BJ (cell line): ENCODE measurements around the gene NKAIN2. TPM values are rescaled to one million over a fixed set of nuclear protein-coding genes. Genes with fewer than 3 reads are reported as not detected.

Experiments used
- CTCF ChIA-PET: fragments of 350-600 bp; formaldehyde crosslinking; extraction: SDS; loops from one replicate; lab custom pipeline; 2021; ENCODE audit warnings: antibody characterized with exemption, inconsistent platforms; lab: Yijun Ruan, JAX
- POLR2A ChIA-PET: fragments of 300-600 bp; sonication (Branson Sonifier 250); formaldehyde crosslinking; extraction: SDS; loops from one replicate; lab custom pipeline; 2021; ENCODE audit warnings: antibody characterized with exemption; lab: Charles Lee
- DNase-seq: peaks from one replicate; pipeline ENCODE4 v3.0.0-alpha.2; 2011; ENCODE audit warnings: low read depth
- H3K27me3 ChIP-seq: 2 replicates; pipeline ENCODE4 v1.6.0; 2011; ENCODE audit warnings: low read length; ENCODE audit not compliant: control insufficient read depth, insufficient read depth
- H3K36me3 ChIP-seq: 2 replicates; pipeline ENCODE4 v1.5.1; 2011; ENCODE audit warnings: low read length; ENCODE audit not compliant: control insufficient read depth, insufficient read depth
- H3K4me3 ChIP-seq: 2 replicates; pipeline ENCODE4 v1.5.1; 2011; ENCODE audit warnings: low read depth, mild to moderate bottlenecking, control low read depth, low read length
- CTCF ChIP-seq: IDR thresholded peaks from 2 replicates; pipeline ENCODE4 v1.5.1; 2011; ENCODE audit warnings: low read depth, mild to moderate bottlenecking, control low read depth, inconsistent platforms, low read length, moderate library complexity; ENCODE audit not compliant: insufficient read depth
- polyA plus RNA-seq: library from polyadenylated mRNA; depleted of rRNA; stranded (reverse); fragments of >200 nt; gene quantifications from 2 replicates; pipeline ENCODE4 v1.2.3, GENCODE V29; 2011

Gene NKAIN2
- polyA plus RNA-seq, 1 experiment: not detected

GRCh38 chr6:124573953-124574352, 770.3 kb downstream of the NKAIN2 start:
- ChIA-PET POLR2A (no interaction called here), CTCF (no interaction called here)
- H3K27me3 ChIP-seq: no peaks in the 10 kb centered on the region
- TF ChIP-seq CTCF: no peak
- H3K4me3 ChIP-seq: no peak overlapping the region
- no peak for DNase-seq
- no peaks in the 10 kb centered on the region for H3K36me3 ChIP-seq

- Histone ChIP-seq H3K36me3 (no peaks in the 10 kb centered on the region), H3K4me3 (no peak overlapping the region), H3K27me3 (no peaks in the 10 kb centered on the region)
- ChIA-PET POLR2A (no interaction called here), CTCF (no interaction called here)
- no peak for DNase-seq
- TF ChIP-seq CTCF: no peak
Observed at GRCh38 chr6:124577734-124578281, 774.1 kb downstream of the NKAIN2 start.

GRCh38 chr6:124590001-124590400, 786.3 kb downstream of the NKAIN2 start:
- H3K4me3 ChIP-seq: no peak overlapping the region
- TF ChIP-seq CTCF: no peak
- no peaks in the 10 kb centered on the region for H3K36me3 ChIP-seq
- ChIA-PET POLR2A (no interaction called here), CTCF (no interaction called here)
- no peak for DNase-seq
- no peaks in the 10 kb centered on the region for H3K27me3 ChIP-seq

GRCh38 chr6:124599656-124600055, 796.0 kb downstream of the NKAIN2 start:
- POLR2A ChIA-PET: no interaction called here
- no peak overlapping the region for H3K4me3 ChIP-seq
- DNase-seq: no peak
- CTCF ChIA-PET: interaction anchor here (0.7 kb wide), 1 partner anchor 1113 kb away, joined by 3 read pairs; no protein-coding TSS in a partner anchor
- H3K27me3 ChIP-seq: no peaks in the 10 kb centered on the region
- H3K36me3 ChIP-seq: no peaks in the 10 kb centered on the region
- TF ChIP-seq CTCF: no peak

- no peaks in the 10 kb centered on the region for H3K36me3 ChIP-seq
- H3K4me3 ChIP-seq: no peak overlapping the region
- DNase-seq: no peak
- no peak for TF ChIP-seq CTCF
- ChIA-PET POLR2A (no interaction called here), CTCF (no interaction called here)
- H3K27me3 ChIP-seq: no peaks in the 10 kb centered on the region
Observed at GRCh38 chr6:124604719-124605118, 801.1 kb downstream of the NKAIN2 start.
